Measurements from ENCODE around the gene OVOL1. TPM values are rescaled to one million over a fixed set of nuclear protein-coding genes. Genes with fewer than 3 reads are reported as not detected.

The OVOL1 gene
- total and polyA plus RNA-seq, 2 experiments from 2014 or later: 1.5 to 3.3 TPM

DNA sequence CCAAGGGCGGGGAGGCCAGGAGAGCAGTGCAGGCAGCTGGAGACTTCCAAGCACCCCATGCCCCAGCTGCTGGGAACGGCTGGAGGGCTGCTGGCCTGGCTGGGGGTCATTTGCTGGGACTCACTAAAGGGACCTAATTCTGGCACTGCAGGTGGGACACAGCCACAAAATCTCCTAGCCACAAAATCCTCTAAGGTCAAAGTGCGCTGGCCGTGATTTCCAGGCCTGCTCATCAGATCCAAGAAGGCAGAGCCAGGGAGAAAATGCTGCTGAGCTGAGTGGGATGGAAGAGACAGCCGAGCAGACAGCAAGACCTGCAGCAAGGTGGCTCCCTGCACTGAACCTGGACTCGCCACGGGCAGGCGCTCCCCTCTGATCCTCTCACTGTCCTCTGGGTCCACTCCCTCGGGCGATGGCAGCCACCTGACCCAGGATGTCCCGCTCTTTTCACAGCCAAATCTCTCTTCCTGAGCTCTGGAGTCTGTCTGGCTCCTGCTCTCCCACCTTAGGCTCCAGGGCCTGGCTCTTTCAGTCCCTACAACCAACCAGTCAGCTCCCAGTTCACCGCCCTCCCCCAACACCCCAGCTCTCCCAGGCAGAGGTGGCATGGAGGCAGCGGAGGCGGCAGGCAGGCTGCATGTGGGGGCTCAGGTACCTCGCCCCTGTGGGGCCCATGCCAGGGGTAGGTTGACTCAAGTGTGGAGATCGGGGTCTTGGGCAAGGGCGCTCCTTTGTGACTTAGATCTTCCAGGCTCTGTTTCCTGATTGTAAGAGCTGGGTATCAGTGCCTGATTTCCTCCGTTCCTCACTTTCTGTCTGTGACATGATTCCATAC is 14.5 kb downstream of the OVOL1 start:
- Mint-ChIP-seq H3K36me3 (ENCODE audit: low read depth) (no peaks in the 10 kb centered on the region), H3K9me3 (no peaks in the 10 kb centered on the region), H3K27me3 (ENCODE audit: insufficient read depth, low read depth, poor library complexity) (peaks cover 6% of the 10 kb centered on the region), H3K4me3 (no peak overlapping the region; the same call in 2 of the 3 replicates), H3K27ac (no peak overlapping the region), H3K4me1 (peaks cover 30% of the 10 kb centered on the region)
- peaks cover 7% of the 10 kb centered on the region; the same call in 1 of the 2 replicates for H3K4me1 ChIP-seq (ENCODE audit: insufficient read depth)
- ATAC-seq (peak; percentile 24), DNase-seq (ENCODE audit: low spot score) (peak; percentile 24)
- H3K27me3 ChIP-seq (ENCODE audit: insufficient read depth): no peaks in the 10 kb centered on the region
- H3K36me3 ChIP-seq (ENCODE audit: insufficient read depth): no peaks in the 10 kb centered on the region
- no peaks in the 10 kb centered on the region for H4K20me1 ChIP-seq (replicated peaks; ENCODE audit: insufficient read depth)
- TF ChIP-seq EZH2phosphoT487 (IDR thresholded peaks at IDR 0.05; ENCODE audit: unreplicated experiment) (no peak), POLR2AphosphoS5 (IDR thresholded peaks at IDR 0.05; ENCODE audit: low read depth) (no peak), CREB1 (CRISPR knock-in tag; IDR thresholded peaks at IDR 0.05; ENCODE audit: low read depth) (no peak), ZNF114 (CRISPR knock-in tag; IDR thresholded peaks at IDR 0.05) (no peak), JUNB (IDR thresholded peaks at IDR 0.05; ENCODE audit: unreplicated experiment) (no peak), ETS1 (IDR thresholded peaks at IDR 0.05) (no peak), ZNF331 (CRISPR knock-in tag; IDR thresholded peaks at IDR 0.05; ENCODE audit: low read depth) (no peak), EZH2 (IDR thresholded peaks at IDR 0.05; ENCODE audit: low read depth, unreplicated experiment) (no peak), STAT1 (IDR thresholded peaks at IDR 0.05; ENCODE audit: unreplicated experiment) (no peak), NANOG (IDR thresholded peaks at IDR 0.05; ENCODE audit: borderline replicate concordance) (no peak), CTCF (conservative IDR thresholded peaks at IDR 0.05; ENCODE audit: low read depth in 2 of 2) (no peak)
- TF ChIP-seq, protein P1, sequence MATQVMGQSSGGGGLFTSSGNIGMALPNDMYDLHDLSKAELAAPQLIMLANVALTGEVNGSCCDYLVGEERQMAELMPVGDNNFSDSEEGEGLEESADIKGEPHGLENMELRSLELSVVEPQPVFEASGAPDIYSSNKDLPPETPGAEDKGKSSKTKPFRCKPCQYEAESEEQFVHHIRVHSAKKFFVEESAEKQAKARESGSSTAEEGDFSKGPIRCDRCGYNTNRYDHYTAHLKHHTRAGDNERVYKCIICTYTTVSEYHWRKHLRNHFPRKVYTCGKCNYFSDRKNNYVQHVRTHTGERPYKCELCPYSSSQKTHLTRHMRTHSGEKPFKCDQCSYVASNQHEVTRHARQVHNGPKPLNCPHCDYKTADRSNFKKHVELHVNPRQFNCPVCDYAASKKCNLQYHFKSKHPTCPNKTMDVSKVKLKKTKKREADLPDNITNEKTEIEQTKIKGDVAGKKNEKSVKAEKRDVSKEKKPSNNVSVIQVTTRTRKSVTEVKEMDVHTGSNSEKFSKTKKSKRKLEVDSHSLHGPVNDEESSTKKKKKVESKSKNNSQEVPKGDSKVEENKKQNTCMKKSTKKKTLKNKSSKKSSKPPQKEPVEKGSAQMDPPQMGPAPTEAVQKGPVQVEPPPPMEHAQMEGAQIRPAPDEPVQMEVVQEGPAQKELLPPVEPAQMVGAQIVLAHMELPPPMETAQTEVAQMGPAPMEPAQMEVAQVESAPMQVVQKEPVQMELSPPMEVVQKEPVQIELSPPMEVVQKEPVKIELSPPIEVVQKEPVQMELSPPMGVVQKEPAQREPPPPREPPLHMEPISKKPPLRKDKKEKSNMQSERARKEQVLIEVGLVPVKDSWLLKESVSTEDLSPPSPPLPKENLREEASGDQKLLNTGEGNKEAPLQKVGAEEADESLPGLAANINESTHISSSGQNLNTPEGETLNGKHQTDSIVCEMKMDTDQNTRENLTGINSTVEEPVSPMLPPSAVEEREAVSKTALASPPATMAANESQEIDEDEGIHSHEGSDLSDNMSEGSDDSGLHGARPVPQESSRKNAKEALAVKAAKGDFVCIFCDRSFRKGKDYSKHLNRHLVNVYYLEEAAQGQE (IDR thresholded peaks at IDR 0.05; ENCODE audit: unreplicated experiment): no peak
- TF ChIP-seq, protein P2, sequence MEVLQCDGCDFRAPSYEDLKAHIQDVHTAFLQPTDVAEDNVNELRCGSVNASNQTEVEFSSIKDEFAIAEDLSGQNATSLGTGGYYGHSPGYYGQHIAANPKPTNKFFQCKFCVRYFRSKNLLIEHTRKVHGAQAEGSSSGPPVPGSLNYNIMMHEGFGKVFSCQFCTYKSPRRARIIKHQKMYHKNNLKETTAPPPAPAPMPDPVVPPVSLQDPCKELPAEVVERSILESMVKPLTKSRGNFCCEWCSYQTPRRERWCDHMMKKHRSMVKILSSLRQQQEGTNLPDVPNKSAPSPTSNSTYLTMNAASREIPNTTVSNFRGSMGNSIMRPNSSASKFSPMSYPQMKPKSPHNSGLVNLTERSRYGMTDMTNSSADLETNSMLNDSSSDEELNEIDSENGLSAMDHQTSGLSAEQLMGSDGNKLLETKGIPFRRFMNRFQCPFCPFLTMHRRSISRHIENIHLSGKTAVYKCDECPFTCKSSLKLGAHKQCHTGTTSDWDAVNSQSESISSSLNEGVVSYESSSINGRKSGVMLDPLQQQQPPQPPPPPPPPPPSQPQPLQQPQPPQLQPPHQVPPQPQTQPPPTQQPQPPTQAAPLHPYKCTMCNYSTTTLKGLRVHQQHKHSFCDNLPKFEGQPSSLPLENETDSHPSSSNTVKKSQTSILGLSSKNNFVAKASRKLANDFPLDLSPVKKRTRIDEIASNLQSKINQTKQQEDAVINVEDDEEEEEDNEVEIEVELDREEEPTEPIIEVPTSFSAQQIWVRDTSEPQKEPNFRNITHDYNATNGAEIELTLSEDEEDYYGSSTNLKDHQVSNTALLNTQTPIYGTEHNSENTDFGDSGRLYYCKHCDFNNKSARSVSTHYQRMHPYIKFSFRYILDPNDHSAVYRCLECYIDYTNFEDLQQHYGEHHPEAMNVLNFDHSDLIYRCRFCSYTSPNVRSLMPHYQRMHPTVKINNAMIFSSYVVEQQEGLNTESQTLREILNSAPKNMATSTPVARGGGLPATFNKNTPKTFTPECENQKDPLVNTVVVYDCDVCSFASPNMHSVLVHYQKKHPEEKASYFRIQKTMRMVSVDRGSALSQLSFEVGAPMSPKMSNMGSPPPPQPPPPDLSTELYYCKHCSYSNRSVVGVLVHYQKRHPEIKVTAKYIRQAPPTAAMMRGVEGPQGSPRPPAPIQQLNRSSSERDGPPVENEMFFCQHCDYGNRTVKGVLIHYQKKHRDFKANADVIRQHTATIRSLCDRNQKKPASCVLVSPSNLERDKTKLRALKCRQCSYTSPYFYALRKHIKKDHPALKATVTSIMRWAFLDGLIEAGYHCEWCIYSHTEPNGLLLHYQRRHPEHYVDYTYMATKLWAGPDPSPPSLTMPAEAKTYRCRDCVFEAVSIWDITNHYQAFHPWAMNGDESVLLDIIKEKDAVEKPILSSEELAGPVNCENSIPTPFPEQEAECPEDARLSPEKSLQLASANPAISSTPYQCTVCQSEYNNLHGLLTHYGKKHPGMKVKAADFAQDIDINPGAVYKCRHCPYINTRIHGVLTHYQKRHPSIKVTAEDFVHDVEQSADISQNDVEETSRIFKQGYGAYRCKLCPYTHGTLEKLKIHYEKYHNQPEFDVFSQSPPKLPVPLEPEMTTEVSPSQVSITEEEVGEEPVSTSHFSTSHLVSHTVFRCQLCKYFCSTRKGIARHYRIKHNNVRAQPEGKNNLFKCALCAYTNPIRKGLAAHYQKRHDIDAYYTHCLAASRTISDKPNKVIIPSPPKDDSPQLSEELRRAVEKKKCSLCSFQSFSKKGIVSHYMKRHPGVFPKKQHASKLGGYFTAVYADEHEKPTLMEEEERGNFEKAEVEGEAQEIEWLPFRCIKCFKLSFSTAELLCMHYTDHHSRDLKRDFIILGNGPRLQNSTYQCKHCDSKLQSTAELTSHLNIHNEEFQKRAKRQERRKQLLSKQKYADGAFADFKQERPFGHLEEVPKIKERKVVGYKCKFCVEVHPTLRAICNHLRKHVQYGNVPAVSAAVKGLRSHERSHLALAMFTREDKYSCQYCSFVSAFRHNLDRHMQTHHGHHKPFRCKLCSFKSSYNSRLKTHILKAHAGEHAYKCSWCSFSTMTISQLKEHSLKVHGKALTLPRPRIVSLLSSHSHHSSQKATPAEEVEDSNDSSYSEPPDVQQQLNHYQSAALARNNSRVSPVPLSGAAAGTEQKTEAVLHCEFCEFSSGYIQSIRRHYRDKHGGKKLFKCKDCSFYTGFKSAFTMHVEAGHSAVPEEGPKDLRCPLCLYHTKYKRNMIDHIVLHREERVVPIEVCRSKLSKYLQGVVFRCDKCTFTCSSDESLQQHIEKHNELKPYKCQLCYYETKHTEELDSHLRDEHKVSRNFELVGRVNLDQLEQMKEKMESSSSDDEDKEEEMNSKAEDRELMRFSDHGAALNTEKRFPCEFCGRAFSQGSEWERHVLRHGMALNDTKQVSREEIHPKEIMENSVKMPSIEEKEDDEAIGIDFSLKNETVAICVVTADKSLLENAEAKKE (CRISPR knock-in tag; IDR thresholded peaks at IDR 0.05): no peak
- H3K27ac ChIP-seq (ENCODE audit: low read depth): no peak overlapping the region
- H3K9me2 ChIP-seq (ENCODE audit: insufficient read depth): no peaks in the 10 kb centered on the region
- 0 out of 2 replicates have a peak, but pooled peaks cover 4% of the 10 kb centered on the region for H3F3A ChIP-seq (replicated peaks; ENCODE audit: low read depth)
- H3K4me2 ChIP-seq: no peak overlapping the region
- peak overlapping the region; percentile 78 for H2AFZ ChIP-seq
- H3K4me3 ChIP-seq: no peak overlapping the region
- H3K79me2 ChIP-seq (replicated peaks; ENCODE audit: insufficient read depth): no peaks in the 10 kb centered on the region

Data from GM23338 (cell line).